Activated CD4-positive, CD25-positive, alpha-beta regulatory T cell (primary cell): ENCODE data around the gene CA5A.
A peak's percentile ranks its signal among the peaks of the same experiment; 100 is the strongest.

Experiments used
- DNase-seq, 4 experiments: peaks; one replicate each; lab custom pipeline; 2025; lab: John Stamatoyannopoulos, UW

Gene CA5A

GRCh38 chr16:87850009-87851006 is 86.0 kb downstream of the CA5A start:
- DNase-seq, result peak; percentile 50 to 69 (median 62)

- DNase-seq, result no peak
Observed at GRCh38 chr16:87849419-87850008, 86.8 kb downstream of the CA5A start.

GRCh38 chr16:87848676-87849345 is 87.5 kb downstream of the CA5A start:
- no peak for DNase-seq

- DNase-seq, result no peak
Observed at GRCh38 chr16:87847785-87848675, 88.3 kb downstream of the CA5A start.

- no peak for DNase-seq
Observed at GRCh38 chr16:87847467-87847784, 88.9 kb downstream of the CA5A start.

- DNase-seq, result no peak
Observed at GRCh38 chr16:87846705-87847466, 89.4 kb downstream of the CA5A start.

- no peak for DNase-seq
Observed at GRCh38 chr16:87845807-87846619, 90.3 kb downstream of the CA5A start.

GRCh38 chr16:87845213-87845612 is 91.1 kb downstream of the CA5A start:
- no peak for DNase-seq

GRCh38 chr16:87844809-87845208 is 91.5 kb downstream of the CA5A start:
- no peak for DNase-seq

- no peak for DNase-seq
Observed at GRCh38 chr16:87844120-87844733, 92.1 kb downstream of the CA5A start.

GRCh38 chr16:87843678-87844105 is 92.6 kb downstream of the CA5A start:
- DNase-seq, result no peak

- DNase-seq, result no peak
Observed at GRCh38 chr16:87842209-87842869, 94.0 kb downstream of the CA5A start.

- no peak for DNase-seq
Observed at GRCh38 chr16:87841340-87842208, 94.8 kb downstream of the CA5A start.

GRCh38 chr16:87840271-87840978 is 95.9 kb downstream of the CA5A start:
- DNase-seq, result no peak

GRCh38 chr16:87839542-87840270 is 96.6 kb downstream of the CA5A start:
- DNase-seq, result no peak

- DNase-seq, result no peak
Observed at GRCh38 chr16:87838643-87839541, 97.4 kb downstream of the CA5A start.
